HG02970 (cell line): ENCODE measurements around the gene BABAM1.

ENCODE experiments used
- ATAC-seq: cut with Tn5 transposase; IDR thresholded peaks from one replicate; pipeline ENCODE4 v1.9.1; 2021; ENCODE audit warnings: mild to moderate bottlenecking, moderate library complexity, moderate number of reproducible peaks; ENCODE audit not compliant: unreplicated experiment, low FRiP score

The BABAM1 gene

DNA sequence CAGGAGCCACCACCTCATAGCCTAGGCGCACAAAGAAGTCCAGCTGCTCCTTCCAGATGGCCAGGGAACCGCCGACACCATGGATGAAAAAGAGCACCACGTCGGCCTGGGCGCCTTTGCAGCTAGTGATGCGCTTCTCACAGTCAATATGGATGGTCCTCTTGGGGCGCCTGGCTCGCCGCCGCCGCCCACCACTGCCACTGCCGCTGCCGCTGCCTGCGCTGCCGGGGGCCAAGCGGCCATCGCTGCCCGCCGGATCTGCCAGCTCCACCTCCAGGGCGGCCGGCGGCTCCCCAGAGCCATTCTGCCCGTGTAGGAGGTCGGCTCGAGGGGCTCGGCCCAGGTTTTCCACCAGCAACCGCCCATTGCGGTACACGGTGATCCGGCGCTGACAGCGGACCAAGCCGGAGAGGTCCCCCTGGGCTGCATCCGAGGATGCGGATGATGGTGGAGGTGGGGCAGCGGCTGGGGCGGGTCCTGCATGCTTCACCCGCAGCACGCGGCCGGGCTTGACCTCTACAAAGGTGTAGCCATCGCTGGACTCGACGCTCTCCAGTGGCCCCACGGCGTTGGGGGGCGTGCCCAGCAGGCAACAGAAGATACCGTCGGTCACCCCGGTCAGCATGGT lies 33.9 kb downstream of the BABAM1 start:
- no peak for ATAC-seq

DNA sequence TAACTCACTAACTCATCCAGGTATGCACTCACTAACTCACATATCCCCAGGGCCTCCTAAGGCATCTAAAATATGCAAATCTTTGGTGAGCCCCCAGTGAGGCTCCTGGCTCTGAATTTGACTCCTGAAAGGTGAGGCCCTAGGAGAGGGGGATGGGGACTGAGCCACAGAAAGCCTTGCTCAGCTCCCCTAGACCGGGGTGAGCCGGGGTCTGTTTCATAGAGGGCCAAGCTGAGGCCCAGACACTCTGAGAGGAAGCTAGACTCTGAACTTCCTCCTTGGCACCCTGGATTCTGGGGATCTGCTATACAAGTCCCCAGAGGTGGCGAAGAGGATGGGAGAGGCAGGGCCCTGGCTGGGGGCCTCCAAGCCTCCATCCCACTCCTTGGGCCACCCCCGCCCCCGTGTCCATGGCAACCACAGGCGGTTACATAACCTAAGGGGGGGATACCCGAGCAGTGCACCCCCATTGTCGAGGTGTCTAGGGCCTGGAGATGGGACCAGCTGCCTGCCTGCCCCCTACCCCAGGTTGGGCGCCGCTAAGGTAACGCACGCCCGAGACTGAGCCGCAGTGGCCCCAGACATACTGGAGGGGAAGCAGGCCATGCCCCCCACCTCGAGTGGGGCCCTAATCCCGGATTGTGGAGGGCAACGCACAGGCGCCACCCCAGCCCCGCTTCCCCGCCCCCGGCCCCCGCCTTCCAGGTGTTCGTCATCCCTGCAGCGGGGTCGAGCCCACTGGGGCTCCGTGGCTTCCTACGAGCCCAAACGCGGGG lies 35.3 kb downstream of the BABAM1 start:
- no peak for ATAC-seq

DNA sequence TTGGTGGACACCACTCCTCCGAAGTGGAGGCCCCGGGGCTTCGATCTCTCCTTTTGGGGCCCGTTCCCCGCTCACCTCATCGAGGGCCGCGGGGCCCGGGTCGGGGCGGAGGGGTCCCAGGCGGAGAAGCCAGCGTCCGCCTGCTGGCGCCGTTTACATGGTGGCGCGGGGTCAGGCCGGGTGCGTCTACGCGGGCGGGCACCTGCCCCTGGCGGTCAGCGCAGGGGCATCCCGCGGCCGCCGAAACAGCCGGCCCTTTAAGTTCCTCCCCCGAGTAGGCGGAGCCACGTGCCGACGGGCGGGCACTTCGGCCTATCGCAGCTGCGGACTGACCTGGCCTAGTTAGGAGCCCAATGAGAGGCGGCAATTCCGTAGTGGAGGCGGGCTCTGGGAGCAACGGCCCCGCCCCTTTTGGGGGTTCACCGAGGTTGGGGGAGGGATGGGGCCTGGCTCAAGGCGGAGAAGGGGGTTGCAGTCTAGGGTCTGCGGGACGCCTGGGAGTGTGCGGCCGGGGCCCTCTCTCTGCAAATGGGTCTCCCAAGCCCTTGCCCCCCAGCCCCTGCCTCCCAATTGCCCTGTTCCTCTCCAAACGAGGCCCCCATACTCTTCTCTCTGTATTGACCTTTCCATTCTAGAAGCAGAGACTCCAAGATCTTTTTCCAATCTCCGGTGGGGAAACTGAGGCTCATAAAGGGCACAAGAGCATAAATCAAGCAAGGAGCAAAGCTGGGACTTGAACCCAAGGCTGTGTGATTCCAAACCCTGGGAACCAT lies 36.1 kb downstream of the BABAM1 start, which contains the start of gene ABHD8:
Gene ABHD8 (minus strand): TSS at position 259 of the 773 bp plus-strand sequence. CDS start 1,809 bp downstream, outside the sequence.
- peak; percentile 44 for ATAC-seq

DNA sequence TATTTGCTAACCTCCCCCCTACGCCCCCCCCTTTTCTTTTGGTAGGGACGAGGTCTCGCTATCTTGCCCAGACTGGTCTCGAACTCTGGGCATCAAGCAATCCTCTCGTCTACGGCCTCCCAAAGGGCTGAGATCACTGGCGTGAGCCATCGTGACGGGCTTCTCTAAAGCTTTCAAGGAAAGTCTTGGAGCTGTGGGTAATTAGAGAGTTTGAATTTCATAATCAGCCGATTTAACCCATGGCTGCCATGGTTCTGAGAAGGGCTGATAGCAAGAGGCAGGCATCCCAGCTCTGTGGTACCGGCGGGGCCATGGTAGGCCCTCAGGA lies 36.7 kb downstream of the BABAM1 start:
- no peak for ATAC-seq

DNA sequence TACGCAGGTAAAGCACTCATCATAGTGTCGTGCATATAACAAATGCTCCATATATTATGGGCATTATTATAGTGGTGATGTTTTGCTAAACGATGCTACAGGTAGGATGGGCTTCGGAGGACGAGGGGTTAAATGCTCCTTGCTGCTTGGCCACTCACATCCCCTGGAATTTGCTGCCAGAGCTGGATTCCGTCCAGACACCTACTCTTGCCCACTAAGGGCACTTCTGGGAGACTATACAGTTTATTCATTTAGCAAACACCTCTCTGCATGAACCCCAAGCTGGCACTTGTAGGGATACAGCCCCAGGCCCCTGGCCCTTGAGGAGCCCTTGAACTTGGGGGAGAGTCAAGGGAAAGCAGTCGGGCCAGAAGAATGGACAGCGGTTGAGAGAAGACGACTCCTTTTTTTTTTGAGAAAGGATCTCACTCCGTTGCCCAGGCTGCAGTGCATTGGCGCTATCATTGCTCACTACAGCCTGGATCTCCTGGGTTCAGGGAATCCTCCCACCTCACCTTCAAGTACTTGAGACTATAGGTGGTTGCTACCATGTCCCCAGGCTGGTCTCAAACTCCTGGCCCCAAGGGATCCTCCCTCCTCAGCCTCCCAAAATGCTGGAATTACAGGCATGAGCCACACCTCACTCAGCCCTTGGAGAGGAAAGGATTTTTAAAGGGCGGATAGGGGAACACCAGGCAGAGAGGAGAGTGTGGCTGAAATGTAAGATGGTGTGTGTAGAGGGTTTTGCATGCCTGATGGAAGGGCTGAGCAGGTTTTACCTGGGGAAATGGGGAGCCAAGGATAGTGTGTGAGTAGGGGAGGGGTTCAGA lies 37.4 kb downstream of the BABAM1 start:
- ATAC-seq, result no peak

DNA sequence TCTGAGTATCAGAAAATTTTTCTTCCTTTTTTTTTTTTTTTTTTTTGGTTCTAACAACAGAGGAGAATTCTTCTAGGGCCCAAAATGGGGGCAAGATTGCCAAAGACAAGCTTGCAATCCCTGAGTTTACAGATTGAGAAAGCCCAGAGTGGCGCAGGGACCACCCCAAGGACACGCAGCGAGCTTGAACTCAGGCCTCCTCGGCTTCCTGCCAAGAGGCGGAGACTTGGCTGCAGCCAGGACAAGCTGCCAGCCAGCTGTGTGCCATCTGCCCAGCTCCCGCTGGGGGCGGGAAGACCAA lies 37.9 kb downstream of the BABAM1 start:
- no peak for ATAC-seq

DNA sequence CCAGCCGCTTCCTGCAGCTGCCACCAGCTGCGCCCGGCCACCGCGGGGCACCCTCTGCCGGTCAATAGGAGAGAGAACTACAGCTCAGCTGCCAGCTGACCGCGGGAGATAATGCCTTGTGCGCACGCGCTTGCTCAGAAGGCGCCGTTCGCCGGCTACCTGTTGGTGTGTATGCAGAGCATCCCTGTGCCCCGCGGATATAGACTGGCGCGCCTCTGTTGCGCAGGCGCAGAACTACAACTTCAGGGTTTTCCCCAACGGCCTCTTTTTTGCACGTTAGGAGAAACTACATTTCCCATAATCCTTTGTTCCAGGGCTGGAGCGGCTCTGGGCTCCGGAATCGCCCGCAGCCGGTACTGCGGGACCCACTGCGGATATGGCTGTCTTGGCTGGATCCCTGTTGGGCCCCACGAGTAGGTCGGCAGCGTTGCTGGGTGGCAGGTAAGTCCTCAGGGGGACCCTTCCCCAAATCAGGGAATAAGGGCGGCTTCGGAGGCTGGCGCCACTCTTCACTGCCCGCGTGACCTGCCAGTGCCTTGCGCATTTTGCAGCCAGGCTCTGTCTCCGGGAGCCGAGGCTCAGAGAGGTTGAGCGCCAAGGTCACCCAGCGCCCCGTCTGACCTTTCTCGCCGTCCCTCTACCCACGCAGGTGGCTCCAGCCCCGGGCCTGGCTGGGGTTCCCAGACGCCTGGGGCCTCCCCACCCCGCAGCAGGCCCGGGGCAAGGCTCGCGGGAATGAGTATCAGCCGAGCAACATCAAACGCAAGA lies 38.5 kb downstream of the BABAM1 start, which contains the start of gene MRPL34:
Gene MRPL34 (plus strand): TSS at position 356 of the 768 bp plus-strand sequence. CDS start 21 bp downstream, at position 377.
- peak; percentile 76 for ATAC-seq

DNA sequence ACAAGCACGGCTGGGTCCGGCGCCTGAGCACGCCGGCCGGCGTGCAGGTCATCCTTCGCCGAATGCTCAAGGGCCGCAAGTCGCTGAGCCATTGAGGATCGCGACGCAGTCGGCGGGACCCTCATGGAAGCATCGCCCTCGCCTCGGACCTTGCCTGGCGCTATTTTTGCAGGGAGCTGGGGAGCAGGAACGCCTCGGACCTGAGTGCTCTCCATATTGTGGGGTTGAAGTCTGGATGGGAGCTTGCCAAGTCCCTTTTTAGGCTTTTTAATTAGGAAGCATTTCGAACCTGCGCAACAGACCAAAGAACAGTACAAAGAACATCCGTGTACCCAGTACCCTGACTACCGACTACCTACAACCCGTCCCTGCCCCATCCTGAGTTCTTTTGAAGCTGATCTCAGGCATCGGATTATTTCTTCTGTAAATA lies 39.1 kb downstream of the BABAM1 start:
- ATAC-seq, result no peak

DNA sequence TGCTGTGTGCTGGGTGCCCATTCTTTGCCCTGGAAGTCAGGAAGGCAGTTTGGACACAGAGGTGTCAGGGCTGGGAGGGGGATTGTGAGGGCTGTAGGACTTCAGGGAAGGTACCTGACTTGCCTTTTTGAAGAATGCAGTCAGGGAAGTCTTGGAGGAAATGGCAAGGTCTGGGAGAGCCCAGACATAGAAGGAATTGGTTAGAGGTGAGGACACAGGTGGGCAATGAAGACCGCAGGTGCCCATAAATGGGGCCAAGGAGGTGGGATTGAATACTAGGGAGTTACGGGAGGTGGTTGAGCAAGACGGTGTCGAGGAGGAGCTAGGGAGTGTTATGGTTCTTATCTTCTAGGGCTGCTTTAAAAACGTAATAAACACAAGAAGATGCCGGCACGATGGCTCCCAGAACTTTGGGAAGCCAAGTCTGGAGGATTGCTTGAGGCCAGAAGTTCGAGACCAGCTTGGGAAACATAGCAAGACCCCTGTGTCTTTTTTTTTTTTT lies 40.7 kb downstream of the BABAM1 start:
- no peak for ATAC-seq

DNA sequence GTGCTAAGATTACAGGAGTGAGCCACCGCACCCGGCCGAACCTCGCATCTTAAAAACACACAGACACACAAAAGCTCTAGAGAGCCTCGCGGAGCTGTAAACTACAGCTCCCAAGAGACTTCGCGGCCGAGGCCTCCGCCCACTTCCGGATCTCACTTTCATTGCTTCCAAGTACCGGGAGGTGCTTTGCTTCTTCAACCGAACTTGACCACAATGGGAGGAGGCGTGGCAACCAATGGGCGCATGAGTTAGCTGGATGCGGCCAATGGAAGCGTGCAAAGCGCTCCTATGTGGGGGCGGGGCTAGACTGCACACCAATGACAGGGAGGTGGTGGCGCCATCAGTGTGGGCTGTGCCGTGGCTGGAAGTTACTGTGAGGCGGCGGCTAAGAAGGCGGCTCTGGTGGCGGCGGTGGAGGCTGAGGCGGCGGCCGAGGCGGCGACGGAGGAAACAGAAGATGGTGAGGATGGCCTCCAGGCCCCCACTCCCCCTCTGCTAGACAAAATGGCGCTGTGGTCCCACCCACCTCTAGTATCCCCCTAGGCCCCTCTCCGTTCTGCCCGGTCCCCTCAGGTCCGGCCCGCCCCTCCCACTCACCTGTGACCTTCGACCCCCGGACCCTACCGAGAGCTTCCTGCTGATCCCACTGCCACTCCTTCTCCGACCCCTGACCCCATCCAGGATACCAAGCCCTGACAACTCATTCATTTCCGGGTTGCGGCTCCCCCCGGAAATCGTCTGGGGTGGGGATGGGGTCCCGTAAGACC lies 42.1 kb downstream of the BABAM1 start, which contains the start of gene DDA1:
Gene DDA1 (plus strand): TSS at position 366 of the 767 bp plus-strand sequence. CDS start 92 bp downstream, at position 458.
- ATAC-seq, result peak; percentile 55

DNA sequence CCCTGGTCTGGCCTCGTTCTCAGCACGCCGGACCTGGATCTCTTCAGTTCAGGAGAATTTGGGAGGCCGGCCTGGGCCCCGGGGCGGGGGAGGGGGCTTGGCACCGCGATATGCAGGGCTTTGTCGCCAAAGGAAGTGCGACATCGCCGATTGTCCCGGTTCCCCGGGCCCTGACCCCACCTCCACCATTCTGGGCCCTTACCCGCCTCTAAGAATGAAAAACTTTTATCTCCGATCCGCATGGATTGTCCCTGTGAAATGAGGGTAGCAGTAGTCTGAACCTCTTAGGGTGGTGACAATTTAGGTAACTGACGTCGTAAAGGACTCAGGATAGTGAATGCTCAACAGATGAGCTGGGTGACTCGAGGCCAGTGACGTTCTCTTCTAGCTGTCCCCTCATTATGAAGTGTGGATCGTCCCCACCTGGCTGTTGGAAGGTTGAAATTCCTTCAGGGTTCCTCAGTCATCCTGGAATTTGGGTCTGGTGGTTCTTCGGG lies 42.8 kb downstream of the BABAM1 start:
- ATAC-seq, result no peak

DNA sequence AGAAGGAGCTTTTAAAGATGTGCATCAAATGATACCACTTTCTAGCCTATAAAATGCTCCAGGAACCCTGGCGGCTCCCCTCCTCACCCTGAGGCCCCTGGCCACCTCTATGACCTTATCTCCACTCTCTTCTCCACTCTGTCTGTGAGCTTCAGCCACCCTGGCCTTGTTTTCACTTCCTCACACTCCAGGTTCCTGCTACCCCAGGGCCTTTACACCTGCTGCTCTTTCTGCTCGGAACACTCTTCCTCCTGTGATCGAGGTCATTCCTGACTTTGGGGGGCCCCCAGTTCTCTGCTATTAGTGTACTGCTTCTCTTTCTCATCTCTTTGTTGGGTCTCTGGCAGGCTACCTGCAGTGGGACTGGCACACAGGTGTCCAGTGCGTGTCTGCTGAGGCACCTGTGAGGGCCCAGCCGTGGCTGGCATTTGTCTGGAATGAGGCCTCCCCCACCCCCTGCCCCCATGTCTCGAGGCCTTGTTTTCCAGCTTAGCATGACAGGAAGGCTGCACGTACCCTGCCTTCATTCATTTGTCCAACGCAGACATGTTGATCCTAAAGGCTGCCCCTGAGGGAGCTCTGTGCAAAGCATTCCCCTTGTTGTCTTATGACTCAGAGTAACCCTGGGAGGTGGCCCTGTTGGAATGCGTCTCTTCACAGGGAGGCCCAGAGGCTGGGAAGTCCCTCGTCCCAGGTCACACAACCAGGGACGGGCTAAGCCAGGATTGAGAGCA lies 44.4 kb downstream of the BABAM1 start:
- ATAC-seq, result no peak

DNA sequence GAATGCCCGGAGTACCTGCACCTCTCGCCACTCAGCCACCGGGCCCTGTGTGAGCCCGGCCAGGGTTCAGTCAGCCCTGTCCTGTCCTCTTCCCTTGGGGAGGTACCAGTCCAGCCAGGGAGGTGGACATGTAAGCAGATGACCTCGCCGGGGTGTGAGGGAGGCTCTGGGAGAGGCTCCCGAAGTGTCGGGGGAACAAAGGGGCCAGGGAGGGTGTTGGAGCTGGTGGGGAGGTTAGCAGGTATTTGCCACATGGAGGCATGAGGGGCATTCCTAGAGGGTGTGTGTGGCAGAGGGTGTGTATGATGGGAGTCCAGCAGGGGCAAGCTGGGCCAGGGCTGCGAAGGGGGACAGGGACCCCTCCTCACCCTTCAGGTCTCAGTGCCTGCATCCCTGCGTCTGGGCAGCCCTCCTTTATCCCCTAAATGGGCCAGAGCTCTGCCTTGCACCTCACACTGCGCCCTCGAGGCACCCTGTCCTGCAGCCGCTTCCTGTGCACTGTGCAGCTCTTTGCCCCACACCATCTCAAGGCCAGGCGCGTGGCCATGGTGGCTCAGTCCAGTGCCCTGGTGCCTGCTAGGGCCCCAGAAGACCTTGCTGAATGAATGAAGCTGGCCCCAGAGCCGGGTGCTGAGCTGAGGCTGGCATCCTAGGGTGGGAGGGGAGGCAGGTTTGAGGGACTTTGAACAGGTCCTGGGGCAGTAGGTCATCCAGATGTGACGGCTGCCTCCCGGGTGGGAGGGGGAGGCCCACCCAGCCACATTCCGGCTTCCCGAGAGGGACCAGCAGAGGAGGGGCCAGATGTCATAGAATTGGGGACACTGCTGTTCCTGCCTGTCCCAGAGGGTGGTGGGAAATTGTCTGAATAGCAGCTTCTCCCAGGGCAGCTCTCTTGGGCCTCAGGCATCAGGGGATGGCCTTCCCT lies 45.2 kb downstream of the BABAM1 start:
- no peak for ATAC-seq

DNA sequence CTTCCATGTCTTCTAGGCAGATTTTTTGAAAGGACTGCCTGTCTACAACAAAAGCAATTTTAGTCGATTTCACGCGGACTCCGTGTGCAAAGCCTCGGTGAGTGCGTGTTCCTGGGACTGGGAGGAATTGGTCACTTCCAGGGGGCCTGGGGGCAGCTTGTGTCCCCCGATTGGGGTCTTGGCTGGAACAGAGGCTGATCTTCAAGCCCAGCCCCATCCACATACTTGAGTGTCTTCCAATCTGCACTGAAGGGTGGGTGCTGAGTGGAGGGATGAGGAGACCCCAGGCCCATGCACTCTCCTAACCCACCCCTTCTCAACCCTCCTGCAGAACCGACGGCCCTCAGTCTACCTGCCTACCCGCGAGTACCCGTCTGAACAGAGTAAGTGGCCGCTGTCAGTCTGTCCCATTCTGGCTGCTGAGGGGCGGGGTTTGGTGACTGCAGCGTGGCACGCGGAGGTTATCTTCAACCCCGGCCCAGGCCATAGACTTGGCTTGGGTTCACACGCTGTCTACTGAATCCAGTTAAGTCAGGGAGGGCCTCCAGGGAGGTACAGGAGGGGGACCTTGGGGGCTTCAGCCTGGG lies 46.9 kb downstream of the BABAM1 start:
- no peak for ATAC-seq

DNA sequence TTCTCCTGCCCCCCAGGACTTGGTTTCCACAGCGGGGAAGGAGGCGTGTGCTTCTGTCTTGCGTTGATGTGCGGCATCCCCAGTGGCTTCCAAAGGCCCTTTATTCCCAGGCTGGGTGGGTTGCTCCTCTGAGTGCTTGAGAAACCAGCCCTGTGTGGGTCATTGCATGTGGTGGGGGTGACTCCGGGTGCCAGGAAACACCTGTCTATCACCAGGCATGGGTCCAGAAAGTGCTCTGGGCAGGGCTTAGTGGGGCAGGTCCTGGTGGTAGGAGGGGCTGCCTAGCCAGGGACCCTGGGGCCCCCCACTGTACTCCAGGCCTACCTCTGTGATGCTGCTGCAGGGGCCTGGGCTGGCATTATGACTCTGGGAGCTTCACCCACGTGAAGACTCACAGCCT lies 51.7 kb downstream of the BABAM1 start:
- ATAC-seq, result no peak

DNA sequence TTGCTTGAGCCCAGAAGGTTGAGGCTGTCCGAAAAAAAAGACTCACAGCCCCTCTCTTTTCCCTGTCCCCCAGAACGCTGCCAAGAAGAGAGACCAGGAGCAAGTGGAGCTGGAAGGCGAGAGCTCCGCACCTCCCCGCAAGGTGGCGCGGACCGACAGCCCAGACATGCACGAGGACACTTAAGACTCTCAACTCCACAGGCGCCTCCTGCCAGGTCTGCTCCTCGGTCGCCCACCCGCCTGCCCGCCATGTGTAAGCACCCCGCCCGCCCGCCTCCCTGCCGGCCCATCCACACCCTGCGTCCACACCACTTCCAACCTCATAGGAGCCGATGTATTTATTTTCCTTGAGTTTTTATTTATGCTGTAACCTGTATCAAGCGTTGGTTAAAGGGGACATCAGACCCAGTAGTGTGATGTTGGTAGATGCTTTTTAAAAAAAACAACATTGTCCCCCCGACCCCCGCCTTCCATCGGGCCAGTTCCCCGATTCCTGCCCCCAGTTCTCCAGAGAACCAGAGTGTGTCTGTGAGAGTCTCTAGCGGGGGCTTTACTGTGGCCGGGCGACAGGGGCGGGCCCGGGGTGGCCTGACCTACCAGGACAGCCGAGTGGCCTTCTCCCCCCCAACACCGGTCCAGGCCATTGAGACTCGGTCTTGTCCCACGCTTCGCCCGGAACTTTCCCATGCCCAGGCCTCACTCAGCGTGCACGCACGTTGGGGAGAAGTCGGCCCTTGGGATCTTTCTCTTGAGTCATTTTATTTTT lies 52.4 kb downstream of the BABAM1 start:
- ATAC-seq, result no peak
